HG02588 (cell line): ENCODE measurements around the gene SHISA9.

Source experiments
- ATAC-seq: cut with Tn5 transposase; IDR thresholded peaks from one replicate; pipeline ENCODE4 v1.9.1; 2021; ENCODE audit warnings: mild to moderate bottlenecking, moderate library complexity; ENCODE audit not compliant: unreplicated experiment

Gene SHISA9

DNA sequence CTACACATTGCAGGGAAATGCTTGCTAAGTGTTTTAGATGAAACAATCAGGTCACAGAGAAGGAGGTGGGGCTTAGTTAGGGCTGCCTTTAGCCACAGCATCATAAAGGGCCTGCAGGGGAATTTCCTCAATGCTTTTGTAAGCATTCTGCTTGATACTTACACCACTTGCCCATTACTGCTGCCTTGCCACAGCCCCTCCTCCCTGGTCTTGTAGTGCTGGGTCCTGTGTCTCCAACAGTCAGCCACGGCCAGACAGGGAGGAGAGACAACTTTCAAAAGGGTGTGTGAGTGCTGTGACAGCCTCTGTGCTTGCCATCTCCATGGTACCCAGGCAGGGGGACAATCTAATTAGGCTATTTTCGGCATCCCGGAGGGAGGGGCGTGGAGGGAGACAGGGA, 111.2 kb downstream of the SHISA9 start:
- ATAC-seq = no peak

DNA sequence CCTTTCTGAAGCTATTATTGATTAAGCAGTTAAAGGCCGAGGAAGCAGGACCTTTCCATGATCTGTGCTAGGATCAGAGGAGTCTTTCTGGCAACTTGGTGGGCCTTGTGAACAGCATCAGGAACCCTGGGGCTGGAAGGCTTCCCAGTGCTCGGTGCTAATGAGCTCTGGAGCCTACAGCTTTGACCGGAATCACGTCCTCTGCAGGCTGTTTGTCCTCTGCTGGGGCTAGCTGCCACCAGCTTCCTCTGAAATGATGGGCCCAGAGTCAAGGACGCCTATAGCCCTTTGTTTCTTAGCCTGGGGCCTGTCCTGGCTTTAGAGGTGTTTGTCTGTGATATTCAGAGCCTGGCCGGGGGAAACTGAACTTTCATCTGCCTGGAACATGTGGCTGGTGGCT, 111.6 kb downstream of the SHISA9 start:
- ATAC-seq = no peak

DNA sequence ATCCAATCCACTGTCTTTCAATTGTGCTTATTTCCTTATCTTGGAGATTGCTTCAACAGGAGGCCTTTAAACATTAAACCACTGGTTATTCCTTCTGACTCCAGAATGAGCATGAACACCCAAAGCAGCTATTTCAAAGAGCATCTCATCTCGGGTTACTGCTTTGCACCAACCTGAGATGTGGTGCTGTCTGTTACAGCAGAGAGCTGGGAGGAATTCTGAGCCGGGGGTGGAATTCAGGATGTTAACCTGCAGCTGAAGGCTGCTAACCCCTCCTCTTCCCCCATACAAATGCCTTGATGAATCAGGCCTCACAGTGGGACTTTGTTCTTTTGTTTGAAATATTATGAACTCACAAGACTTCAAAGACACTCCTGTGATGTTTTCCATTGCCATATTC, 113.1 kb downstream of the SHISA9 start:
- ATAC-seq = no peak

DNA sequence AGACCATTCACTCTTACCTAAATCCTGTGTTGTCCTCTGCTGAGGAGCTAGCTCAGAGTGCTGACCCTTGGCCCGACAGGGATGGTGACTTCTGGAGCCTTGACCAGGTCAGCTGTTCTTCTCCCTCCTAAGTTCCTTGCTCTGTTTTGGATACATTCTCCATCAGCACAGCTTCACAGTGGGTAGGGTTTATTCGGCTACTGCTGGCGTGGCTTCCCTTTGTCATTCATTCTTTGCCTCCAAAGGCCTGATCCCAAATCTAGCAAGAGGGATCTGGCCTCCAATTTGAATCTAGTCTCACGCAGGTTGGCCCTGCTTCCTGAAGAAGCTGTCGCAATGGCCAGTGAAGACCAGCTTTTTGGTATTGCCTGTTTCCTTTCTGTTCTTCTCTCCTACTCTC, 116.6 kb downstream of the SHISA9 start:
- no peak for ATAC-seq

DNA sequence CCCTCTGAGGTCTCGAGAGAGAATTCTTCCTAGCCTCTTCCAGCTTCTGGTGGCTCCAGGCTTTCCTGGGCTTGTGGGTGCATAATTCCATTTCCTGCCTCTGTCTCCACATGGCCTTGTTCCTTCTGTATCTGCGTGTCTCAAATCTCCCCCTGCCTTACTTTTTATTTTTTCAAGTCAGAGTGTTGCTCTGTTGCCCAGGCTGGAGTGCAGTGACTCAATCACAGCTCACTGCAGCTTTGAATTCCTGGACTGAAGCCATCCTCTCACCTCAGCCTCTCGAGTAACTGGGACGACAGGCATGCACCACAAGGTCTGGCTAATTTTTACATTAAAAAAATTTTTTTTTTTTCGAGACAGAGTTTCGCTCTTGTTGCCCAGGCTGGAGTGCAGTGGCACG, 120.6 kb downstream of the SHISA9 start:
- no peak for ATAC-seq

DNA sequence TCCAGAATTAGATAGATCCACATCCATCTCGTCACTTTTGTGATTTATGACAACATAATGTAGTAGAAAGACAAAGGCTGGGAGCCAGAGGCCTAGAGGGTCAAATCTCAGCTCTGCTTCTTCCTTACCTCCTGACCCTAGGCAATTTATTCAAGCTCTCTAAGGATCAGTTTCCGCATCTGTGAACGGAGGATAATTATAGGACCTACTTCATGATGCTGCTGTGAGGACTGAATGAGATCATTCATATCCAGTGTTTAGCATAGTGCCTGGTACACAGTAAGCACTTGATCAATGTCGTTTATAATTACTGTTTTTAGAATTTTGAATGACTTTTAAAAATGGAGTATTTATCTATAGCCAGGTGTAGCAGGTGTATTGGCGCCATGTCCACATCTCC, 128.4 kb downstream of the SHISA9 start:
- ATAC-seq = no peak

DNA sequence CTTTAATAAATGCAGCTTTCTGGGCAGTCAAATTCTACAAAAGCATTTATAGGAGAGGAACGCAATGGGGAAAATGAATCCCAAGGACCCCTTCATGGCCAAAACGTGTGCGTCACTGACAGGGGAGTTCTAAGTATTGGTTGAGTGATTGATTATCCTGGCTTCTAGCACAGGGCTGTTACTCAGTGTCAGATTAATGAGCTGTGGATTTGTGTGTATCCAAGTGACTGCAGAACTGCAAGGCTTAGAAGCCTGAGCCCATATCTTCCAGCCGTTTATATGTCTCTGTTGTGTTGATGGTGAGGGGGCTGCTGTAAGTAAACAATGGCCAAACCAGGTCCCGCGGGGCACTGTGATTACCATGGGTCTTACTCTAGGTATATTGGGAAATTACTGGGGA, 129.4 kb downstream of the SHISA9 start:
- ATAC-seq = no peak

DNA sequence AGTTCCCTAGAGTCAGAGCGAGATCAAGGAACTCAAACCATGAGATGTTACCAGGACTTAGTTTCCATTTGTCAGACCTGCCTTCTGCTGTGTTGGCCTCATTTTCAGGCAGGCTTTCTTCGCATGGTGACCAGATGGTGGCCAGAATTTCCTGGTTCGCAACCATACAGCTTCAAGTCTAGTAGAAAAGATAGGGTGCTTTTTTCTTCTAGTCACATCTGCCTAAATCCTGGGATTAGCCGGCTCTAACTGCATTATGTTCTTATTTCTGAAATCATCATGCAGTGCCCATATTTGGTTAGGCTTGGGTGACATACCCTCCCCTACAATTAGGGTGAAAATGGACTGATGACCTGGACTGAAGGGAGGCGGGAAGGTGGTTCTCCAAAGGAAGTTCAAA, 131.5 kb downstream of the SHISA9 start:
- no peak for ATAC-seq

DNA sequence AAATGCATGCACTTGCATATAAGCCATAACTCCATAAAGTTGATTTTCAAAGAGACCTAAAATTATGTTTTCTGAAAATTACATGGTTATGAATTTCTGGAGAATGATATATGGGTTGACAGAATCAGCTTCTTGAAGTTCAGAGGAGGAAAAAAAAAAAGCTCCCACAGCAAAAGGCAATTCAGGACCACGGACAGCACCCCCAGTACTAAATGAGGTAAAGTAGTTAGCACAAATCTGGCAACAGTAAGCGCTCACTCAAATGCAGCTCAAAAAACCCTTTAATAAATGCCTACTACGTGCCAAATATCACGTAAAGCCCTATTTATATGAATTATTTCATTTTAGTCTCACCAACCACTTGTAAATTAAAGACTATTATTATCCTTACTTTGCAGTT, 135.2 kb downstream of the SHISA9 start:
- ATAC-seq = no peak

DNA sequence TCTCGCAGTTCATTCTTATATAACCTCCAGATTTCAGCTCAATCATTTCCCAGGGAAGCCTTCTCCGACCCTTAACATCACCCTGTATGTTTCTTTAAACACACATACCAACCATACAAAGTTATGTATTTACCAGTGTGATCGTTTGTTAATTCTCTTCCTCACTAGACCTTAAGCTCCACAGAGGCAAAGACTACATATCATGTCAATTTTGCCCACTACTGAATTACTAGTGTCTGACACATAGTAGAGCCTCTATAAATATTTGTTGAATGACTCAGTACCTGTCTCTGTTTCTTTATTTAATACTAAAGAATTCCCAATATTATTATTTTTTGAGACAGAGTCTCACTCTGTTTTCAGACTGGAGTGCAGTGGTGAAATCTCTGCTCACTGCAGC, 137.2 kb downstream of the SHISA9 start:
- no peak for ATAC-seq

DNA sequence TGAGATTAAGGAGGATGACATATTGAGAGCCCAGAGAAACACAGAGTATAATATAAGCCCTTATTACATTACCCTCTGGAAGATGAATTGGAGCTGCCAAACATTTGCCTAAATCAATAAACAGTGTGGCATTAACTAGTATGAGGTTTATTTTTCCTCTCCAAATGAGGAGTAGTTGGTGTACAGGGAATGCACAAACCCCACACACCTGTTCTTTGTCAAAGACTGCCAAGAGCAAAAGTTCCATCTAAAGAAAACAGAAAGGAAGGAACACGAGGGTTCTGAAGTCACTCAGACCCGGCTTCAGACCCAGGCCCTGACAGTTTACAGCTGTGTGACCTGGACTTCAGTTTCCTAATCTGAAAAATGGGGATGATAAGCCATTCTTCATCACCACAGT, 138.1 kb downstream of the SHISA9 start:
- no peak for ATAC-seq

DNA sequence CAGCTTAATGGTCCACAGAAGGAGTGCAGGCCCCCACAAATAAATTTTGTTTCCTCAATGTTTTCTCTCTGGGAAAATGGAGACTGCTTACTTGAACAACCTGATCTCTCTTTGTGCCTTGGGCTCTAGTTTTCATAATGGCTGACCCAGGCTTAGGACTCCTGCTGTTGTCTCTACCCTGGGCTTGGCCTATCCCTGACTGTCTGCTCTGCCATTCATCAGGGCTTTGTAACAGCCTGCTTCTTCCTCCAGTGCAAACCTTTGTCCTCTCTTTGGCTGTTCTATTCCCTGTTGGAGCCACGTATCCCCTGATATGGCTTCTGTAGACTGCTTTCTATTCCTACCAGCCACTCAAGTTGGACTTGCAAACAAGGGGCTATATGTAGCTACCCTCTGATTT, 139.8 kb downstream of the SHISA9 start:
- ATAC-seq = no peak

DNA sequence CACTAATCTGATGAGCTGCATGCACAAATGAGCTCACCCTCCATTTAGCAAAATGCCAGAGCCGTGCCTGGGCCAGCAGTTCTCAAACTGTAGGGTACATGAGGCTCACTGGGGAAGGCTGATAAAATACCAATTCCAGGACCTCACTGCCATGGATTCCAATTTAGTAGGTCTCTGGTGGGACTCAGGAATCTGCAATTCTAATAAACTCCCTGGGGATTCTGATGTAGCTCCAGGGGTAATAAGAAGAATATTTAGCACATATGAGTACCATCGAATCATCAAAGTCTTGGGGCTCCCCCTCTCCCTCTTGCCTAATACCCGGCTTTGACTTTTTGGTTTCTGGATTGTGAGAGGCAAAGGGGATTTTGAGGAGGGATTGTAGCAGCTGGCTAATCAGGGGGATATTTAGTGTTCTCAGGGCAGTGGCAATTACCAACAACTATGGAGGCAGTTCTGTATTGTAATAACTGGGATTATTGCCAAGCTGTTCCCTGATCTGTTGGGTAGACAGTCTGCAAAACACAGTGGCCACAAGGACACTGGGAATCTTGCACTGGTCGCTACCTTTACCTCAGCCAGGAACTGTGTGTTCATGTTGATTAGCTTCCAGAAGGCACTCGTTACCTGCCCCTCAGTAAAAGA, 140.4 kb downstream of the SHISA9 start:
- ATAC-seq = no peak

DNA sequence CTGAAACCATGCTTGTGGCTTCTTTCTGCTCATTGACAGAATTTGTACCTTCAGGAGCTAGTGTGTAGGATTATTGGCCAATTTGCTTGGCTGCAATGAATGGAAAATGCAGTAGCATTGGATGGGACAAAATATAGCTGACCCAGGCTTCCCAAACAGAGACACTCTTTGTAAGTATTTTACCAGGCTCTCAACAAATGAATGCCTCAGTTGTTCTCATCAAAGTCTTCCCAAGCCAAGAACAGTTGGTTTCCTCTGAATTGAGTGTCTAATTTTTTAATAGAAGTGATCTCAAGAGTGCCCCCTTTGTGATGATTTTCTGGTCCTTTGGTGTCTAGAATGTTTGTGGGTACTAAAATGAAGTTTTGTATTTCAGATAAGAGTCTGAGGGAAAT, 140.9 kb downstream of the SHISA9 start:
- no peak for ATAC-seq

DNA sequence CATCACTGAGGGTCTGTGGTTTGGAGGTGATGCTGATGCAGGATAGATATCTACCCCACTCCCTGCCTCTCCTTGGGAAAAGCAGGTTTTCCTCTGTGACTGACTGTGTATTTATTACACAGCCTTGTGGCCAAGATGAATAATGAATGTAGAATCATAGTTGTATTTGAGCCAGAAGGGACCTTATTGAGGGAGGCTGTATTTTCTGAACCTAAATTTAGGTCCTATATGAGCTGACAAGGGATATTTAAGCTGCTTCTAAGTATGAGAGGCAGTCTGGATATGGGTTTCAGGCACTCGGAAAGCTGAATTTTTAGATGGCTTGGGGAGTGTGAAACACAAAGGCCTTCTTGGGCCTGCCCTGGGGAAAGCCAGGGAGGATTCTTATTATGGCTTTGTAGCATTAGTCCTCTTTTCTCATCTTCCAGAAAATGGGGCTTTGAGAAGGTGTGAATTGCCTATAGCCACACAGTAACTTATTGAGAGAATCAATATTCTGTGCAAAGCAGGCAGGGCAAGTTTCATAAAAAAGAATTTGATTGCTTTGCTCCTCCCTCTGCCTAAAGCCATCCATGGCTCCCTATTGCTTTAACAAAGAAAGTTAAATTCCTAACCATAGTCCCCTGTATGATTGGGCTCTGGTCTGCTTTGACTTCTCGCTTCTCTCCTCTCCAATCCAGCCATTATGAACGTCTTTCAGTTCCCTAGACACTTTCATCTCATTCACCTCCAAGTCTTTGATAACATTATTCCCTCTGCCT, 144.8 kb downstream of the SHISA9 start:
- ATAC-seq = no peak

DNA sequence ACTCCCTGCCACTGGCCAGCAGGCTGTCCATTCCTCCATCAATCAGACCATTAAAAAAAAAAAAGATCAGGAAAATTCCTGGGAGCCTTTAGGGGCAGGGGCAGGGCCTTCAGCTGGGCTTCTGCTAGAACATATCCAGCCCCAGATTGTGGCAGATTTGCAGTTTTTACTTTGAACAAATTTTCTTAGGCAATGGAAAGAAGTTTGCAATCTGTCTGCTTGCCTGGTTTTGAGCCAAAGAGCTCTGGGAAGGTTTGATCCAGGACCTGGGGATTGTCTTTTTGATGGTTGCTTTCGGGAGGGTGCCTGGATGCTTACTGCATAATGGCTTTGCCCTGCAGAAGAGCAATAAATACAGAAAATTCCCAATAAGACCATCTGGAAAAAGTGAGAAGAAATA, 145.9 kb downstream of the SHISA9 start:
- no peak for ATAC-seq

DNA sequence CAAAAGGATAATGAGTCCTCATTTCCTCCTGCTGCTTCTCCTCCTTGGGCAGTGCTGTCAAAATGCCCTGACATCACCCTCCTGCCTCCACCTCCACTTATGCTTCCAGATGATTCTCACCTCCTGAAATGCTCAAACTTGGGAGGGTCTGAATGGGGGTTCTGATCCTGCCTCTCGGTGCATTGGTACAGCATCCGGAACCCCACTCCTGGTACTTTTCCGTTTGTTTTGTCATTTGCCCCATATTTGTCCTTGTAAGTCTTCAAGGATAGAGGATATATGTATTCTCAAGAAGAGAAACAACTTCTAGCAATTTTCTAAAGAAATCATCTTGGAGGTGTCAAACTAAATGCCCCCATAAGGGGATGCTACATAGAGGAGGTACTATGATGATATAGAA, 148.3 kb downstream of the SHISA9 start:
- ATAC-seq = no peak

DNA sequence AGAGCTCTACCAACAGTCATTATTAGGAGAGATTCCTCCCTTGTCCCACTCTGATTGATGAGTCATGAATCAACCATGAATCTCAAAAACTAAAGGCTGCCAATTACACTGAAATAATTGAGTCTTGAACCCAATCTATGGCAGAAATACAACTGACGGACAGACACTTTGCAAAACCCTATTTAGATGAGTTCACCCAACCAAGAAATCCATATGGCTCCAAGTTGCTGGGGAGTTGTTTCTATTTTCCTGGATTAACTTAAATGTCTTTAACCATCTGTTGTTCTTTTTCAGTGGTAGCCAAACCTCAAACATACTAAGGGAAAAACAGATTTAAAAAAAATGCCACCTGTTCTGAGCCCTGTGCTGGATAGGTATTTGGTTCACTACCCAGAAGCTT, 151.0 kb downstream of the SHISA9 start:
- ATAC-seq = no peak

DNA sequence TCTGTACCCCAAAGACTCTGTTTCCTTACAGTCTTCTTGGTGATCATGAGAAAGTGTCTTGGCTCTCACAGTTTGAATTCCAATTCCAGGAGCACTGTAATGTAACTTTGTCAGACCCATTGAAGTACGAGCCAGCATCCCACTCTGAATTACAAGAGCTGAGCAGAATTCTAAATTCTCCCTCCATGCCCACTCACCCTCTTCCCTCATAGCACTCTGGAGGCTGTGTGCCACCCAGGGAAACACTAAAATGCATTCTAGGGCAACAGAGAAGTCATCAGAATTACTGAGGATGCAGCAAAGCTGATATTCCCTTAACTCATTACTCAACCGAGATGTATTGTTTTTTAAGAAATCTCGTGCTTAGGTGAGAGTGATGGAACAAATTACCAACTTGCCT, 154.1 kb downstream of the SHISA9 start:
- no peak for ATAC-seq

DNA sequence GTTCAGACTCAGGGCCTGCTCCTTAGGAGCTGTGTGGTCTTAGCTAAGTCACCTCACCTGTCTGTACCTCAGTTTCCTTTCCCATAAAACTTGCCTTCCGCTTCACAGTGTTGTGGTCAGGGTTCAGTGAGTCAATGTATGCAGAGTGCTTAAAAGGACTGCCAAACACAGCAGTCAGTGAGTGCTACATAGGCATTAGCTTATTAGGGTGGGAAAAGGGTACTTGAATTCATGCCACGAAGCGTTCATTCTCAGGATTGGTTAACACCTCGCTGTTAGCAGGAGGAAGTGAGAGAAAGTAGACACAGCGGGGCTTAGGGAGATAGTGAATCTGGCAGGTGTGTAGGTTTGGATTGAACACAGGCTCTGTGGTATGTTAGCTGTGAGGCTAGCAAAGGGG, 155.2 kb downstream of the SHISA9 start:
- no peak for ATAC-seq

DNA sequence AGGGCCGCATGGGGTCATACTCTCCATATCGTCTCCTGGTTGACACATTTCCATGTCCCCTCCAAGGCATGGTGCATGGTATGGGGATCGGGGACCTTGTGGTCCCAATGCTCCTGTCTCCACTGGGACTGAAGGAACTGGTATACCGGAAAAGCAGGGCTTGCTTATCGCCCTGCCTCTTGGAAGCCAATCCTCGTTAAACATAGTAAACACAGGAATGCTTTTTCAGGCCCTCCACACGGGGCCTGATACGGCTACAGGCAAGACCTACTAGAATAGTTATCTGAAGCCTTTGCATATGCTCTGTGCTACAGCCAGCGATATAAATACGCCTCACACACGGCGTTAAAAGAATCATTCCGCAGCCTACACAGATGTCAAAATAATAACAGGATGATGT, 159.5 kb downstream of the SHISA9 start:
- no peak for ATAC-seq

DNA sequence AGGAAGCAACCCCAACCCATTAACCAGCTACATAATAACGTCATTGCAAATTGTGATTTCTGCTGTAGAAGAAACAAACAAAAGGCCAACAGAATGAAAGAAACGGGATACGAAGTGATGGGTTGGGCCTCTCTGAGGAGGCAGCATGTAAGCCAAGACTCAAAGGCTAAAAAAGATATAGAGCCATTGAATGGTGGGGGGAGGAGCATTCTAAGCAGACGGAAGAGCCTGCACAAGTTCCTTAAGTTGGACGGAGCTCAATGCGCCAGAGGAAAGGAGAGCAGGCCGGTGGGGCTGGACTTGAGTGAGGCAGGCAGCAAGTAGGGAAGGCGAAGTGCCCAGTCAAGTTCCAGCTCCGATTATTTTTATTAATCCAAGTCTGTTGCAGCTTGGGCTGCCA, 160.3 kb downstream of the SHISA9 start:
- no peak for ATAC-seq

DNA sequence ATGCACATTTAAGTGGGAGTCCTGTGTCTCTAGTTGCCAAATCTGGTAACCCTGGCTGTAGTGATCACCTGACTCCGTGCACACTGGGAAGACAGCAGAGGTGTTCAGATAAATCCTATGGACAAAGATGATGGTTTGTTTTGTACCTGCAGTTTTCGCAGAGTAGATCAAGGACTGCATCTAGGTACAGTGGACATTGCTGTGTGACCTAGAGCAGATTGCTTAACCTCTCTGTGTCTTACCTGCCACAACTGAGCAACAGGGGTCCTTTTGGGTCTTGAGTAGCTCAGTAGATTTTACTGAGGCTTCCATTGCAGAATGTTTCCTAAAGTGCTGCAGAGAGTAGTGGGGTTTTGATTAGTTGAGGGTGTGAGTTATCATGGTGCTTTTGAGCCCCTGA, 160.8 kb downstream of the SHISA9 start:
- no peak for ATAC-seq
